ENCODE data around the gene TMEM260.
"Not testable (repeated sequence)": the region's sequence is repeated elsewhere in the genome, so short reads cannot be mapped to it uniquely, and the experiment has no call there.

The TMEM260 gene

DNA sequence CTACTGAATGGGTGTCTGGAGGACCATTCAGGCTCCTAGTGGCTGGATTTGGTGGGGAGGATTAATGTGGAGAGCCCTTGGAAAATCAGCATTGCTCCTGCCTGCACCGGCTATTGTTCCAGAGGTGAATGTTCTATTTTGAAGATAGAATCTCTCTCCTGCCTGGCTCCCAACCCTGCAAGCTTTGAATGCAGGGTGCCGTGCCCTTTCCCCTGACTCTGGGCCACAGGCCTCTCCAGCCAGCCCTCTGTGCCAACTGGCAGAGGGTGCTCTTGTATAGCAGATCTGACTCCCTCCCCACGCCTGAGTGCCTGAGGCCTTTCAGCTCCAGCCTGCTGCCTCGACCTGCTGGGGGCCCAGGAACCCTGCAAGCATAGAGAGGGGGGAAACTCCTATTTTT, 106.8 kb downstream of the TMEM260 start:
- DNase-seq = no peak

DNA sequence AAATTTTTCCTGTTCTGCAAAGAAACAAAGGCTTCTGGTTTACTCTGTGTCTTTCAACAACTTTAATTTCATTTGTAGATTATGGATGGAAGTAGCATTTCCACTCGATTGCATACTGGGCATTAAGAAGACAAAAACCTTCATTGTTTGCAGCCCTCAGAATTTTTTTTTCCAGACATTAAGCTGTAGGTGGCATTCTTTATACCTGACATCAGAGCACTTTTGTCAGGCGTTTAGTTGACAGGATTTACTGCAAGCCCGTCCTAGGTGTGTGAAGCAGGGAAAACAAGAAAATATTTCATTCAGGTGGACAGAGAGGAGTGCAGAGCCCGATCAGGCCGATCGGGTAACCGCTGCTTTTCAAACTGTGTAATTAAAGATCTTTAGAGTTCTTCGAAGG, 107.5 kb downstream of the TMEM260 start:
- no peak for DNase-seq

DNA sequence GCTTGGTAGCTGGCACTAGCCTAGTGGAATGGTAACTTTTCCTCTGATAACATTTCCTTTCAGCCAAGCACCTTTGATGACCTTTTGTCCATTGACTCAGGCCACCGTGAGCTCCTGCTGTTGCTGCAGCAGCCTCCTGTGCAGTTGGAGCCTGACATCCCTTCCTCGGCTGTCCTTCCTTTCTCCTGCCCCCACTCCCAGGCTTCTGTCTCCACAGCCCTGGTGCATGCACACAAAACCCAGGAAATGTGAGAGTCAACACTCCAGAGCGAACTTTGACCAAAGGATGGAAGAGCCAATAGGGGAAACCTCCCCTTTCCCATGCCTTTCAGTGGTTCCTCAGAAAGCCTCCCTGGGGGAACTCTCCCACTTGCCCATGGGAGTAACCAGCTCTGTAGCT, 115.0 kb downstream of the TMEM260 start:
- DNase-seq = no peak

DNA sequence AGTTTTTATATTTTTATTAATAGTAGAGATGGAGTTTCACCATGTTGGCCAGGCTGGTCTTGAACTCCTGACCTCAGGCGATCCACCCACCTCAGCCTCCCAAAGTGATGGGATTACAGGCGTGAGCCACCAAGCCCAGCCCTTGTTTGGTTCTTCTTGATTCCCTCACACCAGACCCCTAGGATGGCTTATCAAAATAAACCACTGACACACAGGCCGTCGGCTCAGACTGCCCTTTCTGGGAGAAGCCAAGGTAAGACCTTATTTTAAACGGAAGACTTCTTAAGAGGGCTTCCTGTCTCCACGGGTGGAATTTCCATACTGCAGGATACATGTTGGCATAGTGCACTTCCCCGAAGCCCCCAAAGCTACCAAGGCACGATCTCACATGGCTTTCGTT, 115.6 kb downstream of the TMEM260 start:
- not testable (repeated sequence) for DNase-seq
